Choroid plexus epithelial cell (primary cell): ENCODE measurements around the gene SLC4A4.

ENCODE experiments used
- DNase-seq: peaks from one replicate; pipeline ENCODE4 v3.0.0-alpha.2; 2010; ENCODE audit warnings: low read depth
- H3K4me3 ChIP-seq: 2 replicates; pipeline ENCODE4 v1.5.1; 2011; ENCODE audit warnings: low read depth, mild to moderate bottlenecking, control low read depth, low read length, moderate library complexity
- TF ChIP-seq, protein P1 (sequence below): conservative IDR thresholded peaks from 2 replicates; pipeline ENCODE4 v1.5.1; 2011; ENCODE audit warnings: low read depth, mild to moderate bottlenecking, control low read depth, inconsistent platforms, low read length, moderate library complexity

The SLC4A4 gene

DNA sequence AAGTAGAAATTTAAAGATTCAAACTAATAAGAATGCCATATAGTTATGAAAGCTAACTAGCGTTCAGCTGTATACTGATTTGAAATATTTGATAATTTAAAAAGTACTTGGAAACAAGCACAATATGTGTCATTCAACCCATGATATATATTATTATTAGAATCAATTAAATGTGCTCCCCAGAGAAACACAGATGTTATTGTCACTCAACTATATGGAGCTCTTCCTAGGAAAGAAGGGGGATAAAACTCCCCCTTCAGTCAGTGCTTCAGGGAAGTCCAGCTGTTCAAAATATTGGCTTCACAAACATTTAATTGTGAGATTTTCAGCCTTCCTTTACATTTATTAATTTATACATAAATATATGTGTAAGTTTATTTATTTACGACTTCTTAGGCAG, 135.9 kb downstream of the SLC4A4 start:
- H3K4me3 ChIP-seq: no peak overlapping the region
- no peak for DNase-seq
- TF ChIP-seq, protein P1, sequence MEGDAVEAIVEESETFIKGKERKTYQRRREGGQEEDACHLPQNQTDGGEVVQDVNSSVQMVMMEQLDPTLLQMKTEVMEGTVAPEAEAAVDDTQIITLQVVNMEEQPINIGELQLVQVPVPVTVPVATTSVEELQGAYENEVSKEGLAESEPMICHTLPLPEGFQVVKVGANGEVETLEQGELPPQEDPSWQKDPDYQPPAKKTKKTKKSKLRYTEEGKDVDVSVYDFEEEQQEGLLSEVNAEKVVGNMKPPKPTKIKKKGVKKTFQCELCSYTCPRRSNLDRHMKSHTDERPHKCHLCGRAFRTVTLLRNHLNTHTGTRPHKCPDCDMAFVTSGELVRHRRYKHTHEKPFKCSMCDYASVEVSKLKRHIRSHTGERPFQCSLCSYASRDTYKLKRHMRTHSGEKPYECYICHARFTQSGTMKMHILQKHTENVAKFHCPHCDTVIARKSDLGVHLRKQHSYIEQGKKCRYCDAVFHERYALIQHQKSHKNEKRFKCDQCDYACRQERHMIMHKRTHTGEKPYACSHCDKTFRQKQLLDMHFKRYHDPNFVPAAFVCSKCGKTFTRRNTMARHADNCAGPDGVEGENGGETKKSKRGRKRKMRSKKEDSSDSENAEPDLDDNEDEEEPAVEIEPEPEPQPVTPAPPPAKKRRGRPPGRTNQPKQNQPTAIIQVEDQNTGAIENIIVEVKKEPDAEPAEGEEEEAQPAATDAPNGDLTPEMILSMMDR: no peak

DNA sequence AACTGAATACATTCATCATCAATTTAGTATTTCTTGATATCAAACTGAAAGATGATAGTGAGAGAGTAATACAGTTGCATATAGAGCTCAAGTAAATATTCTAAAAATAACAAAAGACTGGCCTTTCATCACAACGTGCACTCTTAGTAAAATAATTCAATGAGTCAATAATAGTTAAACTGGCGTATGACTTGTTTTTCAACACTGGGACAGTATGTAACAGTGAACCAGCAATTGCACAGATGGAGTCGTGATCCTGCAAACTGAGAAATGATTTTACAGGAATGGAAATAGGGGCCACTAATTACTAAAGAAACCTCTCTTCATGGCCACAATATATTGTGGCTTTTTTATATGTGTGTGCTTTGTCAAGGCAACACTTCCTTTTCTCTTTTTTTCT, 137.4 kb downstream of the SLC4A4 start:
- no peak for DNase-seq
- TF ChIP-seq, protein P1: no peak
- H3K4me3 ChIP-seq: no peak overlapping the region

DNA sequence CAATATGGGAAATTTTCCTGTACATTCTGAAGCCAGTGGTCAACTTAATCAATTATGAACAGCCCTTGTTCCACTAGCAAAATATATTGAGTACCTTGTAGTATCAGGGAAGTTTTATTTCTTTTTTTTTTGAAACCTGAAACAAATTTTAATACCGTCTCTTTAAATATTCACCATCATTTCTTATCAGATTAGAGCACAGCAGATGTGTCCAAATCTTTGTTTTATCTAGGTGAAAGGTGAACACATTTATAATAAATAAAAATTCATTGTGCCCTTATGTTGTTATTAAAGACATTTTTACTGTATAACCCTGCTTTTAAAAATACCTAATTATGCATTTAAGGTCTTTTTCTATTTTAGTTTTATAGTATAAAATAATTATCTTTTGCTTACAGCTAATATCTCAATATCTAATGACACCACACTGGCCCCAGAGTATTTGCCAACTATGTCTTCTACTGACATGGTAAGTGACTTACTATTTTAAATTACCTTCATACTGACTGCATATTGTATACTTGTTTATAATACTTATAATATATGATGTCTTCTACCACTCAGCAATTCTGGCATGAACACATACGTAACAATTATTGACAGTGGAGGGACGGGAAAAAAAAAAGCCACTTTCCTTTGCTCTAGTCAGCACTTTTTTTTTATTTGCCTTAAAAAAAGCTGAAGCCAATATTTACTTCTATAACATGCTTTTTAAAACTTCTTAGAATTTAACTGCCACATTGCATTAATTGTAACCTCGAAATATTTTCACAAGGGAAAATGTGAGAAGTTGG, 147.9 kb downstream of the SLC4A4 start:
- TF ChIP-seq, protein P1: no peak
- no peak for DNase-seq
- no peak overlapping the region for H3K4me3 ChIP-seq

DNA sequence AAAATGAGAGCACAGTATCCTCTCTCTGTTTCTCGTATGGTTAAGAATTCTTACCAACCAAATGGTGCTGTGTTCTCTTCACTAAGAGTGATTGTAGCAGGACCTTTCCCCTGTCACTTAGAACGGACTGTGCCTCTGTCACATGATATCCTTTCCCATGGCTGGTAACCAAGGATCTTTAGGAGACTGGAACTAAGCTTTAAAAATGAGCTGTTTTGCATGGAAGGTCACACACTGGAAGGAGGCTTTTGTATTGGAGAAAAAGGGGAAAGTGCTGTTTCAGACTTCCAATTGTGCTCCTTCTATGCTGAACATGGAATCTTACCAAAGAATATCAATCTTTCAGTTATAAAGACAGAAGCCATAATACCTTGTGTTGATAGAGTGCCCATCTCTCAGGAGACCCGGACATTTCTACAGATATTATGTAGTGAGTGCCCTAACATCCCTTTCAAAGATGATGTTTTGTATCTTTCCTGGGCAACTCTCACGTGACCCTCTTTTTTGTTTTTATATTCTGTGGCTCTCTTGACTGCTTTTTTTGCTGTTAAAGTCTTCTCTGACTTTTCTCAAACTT, 148.6 kb downstream of the SLC4A4 start:
- TF ChIP-seq, protein P1: no peak
- DNase-seq: no peak
- H3K4me3 ChIP-seq: no peak overlapping the region

DNA sequence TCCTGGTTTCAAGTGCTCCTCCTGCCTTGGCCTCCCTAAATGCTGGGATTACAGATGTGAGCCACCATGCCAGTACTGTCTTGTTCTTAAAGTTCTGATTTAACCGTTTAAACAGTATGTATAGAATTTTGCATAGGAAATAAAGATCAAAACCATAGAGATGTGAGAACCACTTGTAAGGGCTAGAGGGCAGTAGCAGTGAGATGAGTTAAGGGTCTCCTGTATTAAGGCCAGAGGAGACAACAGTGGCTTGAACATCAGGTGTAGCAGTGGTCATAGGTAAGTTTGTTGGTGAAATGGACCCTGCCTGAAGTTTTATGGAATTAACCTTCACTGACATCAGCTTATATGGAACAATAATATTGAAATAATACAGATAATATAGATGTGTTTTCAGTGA, 155.7 kb downstream of the SLC4A4 start:
- no peak overlapping the region for H3K4me3 ChIP-seq
- TF ChIP-seq, protein P1: no peak
- peak; percentile 1 for DNase-seq

DNA sequence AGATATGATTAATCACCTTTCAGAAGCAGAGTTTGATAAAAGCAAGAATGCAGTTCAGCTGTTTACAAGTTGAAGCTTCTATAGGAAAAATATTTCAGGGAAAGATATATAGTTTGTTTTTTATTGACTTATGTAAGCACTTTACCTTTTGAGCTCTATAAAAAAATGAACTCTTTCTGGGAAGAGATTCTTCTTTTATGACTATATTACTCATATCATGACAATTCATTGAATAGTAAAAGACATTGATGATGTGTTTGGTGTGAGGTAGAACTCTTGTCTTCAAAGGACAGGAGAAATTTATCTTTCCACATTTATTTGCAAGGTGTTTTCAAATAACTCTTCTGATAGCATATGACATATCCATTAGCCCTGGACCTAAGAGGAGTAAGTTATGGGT, 156.6 kb downstream of the SLC4A4 start:
- TF ChIP-seq, protein P1: no peak
- DNase-seq: no peak
- no peak overlapping the region for H3K4me3 ChIP-seq

DNA sequence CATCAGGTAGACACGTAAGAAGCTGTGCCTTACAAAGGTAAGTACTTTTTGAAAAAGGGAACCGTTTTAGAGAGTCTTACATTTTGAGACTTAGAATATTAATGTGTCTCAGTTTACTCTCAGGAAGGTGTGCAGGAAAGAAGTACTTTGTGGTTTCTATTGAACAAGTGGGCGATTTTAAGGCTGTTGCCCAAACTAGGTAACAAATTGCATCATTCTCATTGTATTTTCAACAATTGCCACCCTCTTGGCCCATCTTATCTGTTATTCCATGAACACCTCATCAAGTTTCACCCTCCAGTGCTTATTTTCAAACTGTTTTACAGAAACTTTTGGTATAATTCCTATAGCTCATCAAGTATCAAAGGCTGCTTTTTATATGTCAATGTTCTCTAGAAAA, 158.3 kb downstream of the SLC4A4 start:
- no peak overlapping the region for H3K4me3 ChIP-seq
- TF ChIP-seq, protein P1: no peak
- no peak for DNase-seq
